KOPT-K1 (cell line): Measurements from ENCODE around the gene REPIN1.

Source experiments
- H3K27ac ChIP-seq: fragments of 200-600 bp; sonication (generic); 2 replicates; pipeline ENCODE4 v1.5.1; 2016; ENCODE audit warnings: antibody characterized with exemption, mild to moderate bottlenecking, low read depth, low read length; ENCODE audit not compliant: poor library complexity, severe bottlenecking
- H3K36me3 ChIP-seq: fragments of 200-600 bp; sonication (generic); 2 replicates; pipeline ENCODE4 v1.5.1; 2017; ENCODE audit warnings: antibody characterized with exemption, mild to moderate bottlenecking, low read length, moderate library complexity; ENCODE audit not compliant: insufficient read depth
- H3K9me3 ChIP-seq: fragments of 200-600 bp; sonication (generic); 2 replicates; pipeline ENCODE4 v1.5.1; 2017; ENCODE audit warnings: antibody characterized with exemption, low read length, mild to moderate bottlenecking; ENCODE audit not compliant: insufficient read depth, poor library complexity, severe bottlenecking

Gene REPIN1

GRCh38 chr7:150332852-150333635 lies 35.6 kb upstream of the REPIN1 start:
- no peaks in the 10 kb centered on the region for H3K9me3 ChIP-seq
- H3K36me3 ChIP-seq, result peaks cover 89% of the 10 kb centered on the region
- no peak overlapping the region for H3K27ac ChIP-seq

GRCh38 chr7:150333659-150334058 lies 35.0 kb upstream of the REPIN1 start:
- Histone ChIP-seq H3K27ac (no peak overlapping the region), H3K9me3 (no peaks in the 10 kb centered on the region), H3K36me3 (peaks cover 89% of the 10 kb centered on the region)

GRCh38 chr7:150334108-150334507 lies 34.5 kb upstream of the REPIN1 start:
- Histone ChIP-seq H3K27ac (no peak overlapping the region), H3K9me3 (no peaks in the 10 kb centered on the region), H3K36me3 (peaks cover 89% of the 10 kb centered on the region)

GRCh38 chr7:150335108-150335773 lies 33.4 kb upstream of the REPIN1 start:
- Histone ChIP-seq H3K36me3 (peaks cover 87% of the 10 kb centered on the region), H3K9me3 (no peaks in the 10 kb centered on the region), H3K27ac (no peak overlapping the region)

- Histone ChIP-seq H3K36me3 (peaks cover 82% of the 10 kb centered on the region), H3K27ac (no peak overlapping the region), H3K9me3 (no peaks in the 10 kb centered on the region)
Observed at GRCh38 chr7:150335774-150336112, 32.9 kb upstream of the REPIN1 start.

- H3K9me3 ChIP-seq, result no peaks in the 10 kb centered on the region
- no peak overlapping the region for H3K27ac ChIP-seq
- H3K36me3 ChIP-seq, result peaks cover 72% of the 10 kb centered on the region
Observed at GRCh38 chr7:150336746-150337145, 31.9 kb upstream of the REPIN1 start.

- Histone ChIP-seq H3K27ac (no peak overlapping the region), H3K9me3 (no peaks in the 10 kb centered on the region), H3K36me3 (peaks cover 69% of the 10 kb centered on the region)
Observed at GRCh38 chr7:150337179-150337578, 31.4 kb upstream of the REPIN1 start.

GRCh38 chr7:150337659-150338081 lies 31.0 kb upstream of the REPIN1 start:
- H3K27ac ChIP-seq, result no peak overlapping the region
- H3K36me3 ChIP-seq, result peaks cover 69% of the 10 kb centered on the region

GRCh38 chr7:150338166-150338829 lies 30.3 kb upstream of the REPIN1 start:
- Histone ChIP-seq H3K36me3 (peaks cover 62% of the 10 kb centered on the region), H3K9me3 (no peaks in the 10 kb centered on the region), H3K27ac (no peak overlapping the region)

More at GRCh38 chr7:150337659-150338081, 31.0 kb upstream of the REPIN1 start:
- no peaks in the 10 kb centered on the region for H3K9me3 ChIP-seq

- Histone ChIP-seq H3K27ac (no peak overlapping the region), H3K36me3 (peaks cover 65% of the 10 kb centered on the region), H3K9me3 (peaks cover 9% of the 10 kb centered on the region)
Observed at GRCh38 chr7:150339409-150339809, 29.2 kb upstream of the REPIN1 start.

- Histone ChIP-seq H3K27ac (no peak overlapping the region), H3K36me3 (peaks cover 67% of the 10 kb centered on the region), H3K9me3 (peaks cover 9% of the 10 kb centered on the region)
Observed at GRCh38 chr7:150340024-150340749, 28.4 kb upstream of the REPIN1 start.

- Histone ChIP-seq H3K27ac (no peak overlapping the region), H3K36me3 (peaks cover 61% of the 10 kb centered on the region), H3K9me3 (peaks cover 9% of the 10 kb centered on the region)
Observed at GRCh38 chr7:150340875-150341262, 27.8 kb upstream of the REPIN1 start.

- no peak within 1 kb of the TSS for H3K27ac ChIP-seq
- H3K36me3 ChIP-seq, result peaks cover 54% of the 10 kb centered on the region
- peaks cover 9% of the 10 kb centered on the region for H3K9me3 ChIP-seq
Observed at GRCh38 chr7:150341263-150342120, 27.1 kb upstream of the REPIN1 start, which contains the start of gene RARRES2. Gene RARRES2, minus strand, starts transcription at chr7:150341629. Its CDS starts 1,020 bp downstream, at chr7:150340609.

GRCh38 chr7:150342121-150342408 lies 26.6 kb upstream of the REPIN1 start:
- Histone ChIP-seq H3K27ac (no peak overlapping the region), H3K9me3 (peaks cover 9% of the 10 kb centered on the region), H3K36me3 (peaks cover 49% of the 10 kb centered on the region)
